GM18907 (cell line): ENCODE measurements around the gene MMP25.

Experiments
- ATAC-seq: cut with Tn5 transposase; IDR thresholded peaks from one replicate; pipeline ENCODE4 v1.9.1; 2021; ENCODE audit warnings: mild to moderate bottlenecking, moderate library complexity; ENCODE audit not compliant: unreplicated experiment

Gene MMP25

DNA sequence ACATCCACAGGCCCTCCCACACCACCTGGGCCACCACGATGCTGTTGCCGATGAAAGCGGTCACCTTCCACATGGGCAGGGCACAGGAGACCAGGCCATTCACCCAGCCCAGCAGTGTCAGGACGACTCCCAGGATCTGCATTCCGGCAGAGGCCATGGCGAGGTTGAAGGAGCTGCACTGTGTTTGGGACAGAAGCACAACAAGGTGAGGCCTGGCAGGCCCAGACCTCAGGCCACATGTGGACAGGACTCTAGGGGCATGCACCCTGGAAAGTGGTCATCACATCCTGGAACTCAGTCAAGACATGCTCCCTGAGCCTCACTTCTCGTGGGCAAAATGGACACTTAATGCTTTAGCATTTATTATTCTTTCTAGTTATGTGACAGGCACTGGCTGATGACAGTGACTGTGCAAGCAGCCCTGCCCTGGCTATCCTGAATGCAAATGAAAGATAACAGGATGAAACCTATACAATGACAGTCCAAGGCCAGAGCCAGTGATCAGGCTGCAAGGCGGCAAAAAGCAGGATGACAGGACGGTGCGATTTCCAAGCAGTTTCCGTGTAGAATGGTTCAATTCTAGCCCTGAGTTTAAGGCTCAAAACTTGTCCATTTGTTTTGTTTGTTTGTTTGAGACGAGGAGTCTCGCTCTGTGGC, 30.4 kb upstream of the MMP25 start:
- ATAC-seq = no peak

DNA sequence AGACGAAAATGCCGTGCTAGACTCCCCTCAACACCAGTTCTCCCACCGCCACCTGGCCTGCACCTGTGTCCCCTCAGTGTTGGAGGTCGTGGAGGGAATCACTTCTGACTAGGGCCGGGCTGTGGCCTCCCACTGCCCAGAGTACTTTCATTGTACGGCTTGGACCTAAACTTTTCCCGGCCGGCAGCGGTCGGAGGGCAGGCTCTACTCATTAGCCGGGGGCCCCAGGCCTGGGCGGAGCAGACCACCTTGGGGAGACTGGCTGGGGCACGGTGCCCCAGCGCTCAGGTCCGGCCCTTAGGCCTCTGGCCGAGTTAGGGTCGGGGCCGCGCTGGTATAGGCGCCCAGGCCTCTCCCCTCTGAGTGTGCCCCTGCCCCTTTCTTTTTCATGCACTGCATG, 29.0 kb upstream of the MMP25 start:
- ATAC-seq = no peak

DNA sequence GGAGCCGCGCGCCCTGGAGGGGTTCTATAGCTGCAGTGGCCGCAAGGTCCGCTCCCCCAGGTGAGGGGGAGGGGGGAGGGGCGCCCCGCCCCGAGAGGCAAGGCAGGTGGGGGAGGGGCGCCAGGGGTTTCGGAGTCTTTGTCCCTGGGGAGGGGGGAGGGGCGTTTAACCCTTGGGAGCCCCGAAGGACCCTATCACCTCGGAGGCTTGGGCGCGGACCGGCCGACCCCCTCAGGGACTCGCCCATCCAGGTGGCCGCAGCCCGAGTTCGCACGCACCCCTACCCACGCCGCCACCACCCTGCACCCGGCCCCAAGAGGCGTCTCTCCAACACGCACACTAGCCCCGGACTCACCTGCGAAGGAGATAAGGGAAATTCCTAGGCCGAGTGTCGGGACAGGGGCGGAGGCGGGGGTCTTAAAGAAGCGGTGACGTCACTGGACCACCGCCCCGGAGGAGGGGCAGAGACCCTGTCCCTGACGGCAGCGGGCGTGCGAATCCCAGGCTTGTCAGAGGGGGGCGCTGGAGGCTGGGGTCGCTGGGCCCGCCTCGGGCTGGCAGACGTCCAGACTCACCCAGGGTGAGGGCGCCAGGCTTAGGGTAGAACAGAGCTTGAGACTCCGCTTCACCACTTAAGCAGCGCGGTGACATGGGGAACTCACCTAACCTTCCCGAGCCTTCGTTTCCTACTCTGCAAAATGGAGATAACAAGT, 28.4 kb upstream of the MMP25 start, which contains the start of gene CLDN6:
CLDN6 (minus strand) TSS at position 390 of the 713 bp plus-strand sequence. CDS start 2,162 bp downstream, outside the sequence.
- ATAC-seq = no peak

DNA sequence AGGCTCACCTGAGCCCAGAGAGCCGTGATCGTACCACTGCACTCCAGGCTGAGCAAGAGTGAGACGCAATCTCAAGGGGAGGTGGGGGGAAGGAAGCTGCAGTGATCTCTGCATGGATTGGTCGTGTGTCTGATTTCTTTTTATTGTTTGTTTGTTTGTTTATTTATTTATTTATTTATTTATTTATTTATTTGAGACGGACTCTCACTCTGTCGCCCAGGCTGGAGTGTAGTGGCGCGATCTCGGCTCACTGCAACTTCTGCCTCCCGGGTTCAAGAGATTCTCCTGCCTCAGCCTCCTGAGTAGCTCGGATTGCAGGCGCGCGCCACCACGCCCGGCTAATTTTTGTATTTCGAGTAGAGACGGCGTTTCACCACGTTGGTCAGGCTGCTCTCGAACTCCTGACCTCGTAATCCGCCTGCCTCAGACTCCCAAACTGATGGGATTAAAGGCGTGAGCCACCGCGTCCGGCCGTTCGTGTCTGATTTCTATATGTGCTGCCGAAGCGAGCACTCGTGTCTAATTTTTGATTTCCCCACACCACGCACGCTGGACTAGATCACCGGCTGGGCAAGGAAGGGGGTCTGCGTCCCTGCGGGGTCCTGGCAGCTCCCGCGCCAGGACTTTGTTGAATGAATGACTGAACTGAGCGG, 26.6 kb upstream of the MMP25 start:
- no peak for ATAC-seq

DNA sequence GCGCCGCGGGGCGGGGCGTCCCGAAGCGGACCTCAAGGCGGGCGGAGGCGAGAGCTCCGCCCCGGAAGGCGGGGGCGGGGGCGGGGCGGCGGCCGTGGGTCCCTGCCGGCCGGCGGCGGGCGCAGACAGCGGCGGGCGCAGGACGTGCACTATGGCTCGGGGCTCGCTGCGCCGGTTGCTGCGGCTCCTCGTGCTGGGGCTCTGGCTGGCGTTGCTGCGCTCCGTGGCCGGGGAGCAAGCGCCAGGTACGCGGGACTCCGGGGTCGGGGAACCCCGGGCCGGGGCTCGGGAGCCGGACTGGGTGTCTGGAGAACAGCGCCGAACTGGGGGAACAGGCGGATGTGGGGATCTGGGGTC, 26.1 kb upstream of the MMP25 start, which contains the start of gene TNFRSF12A:
TNFRSF12A (plus strand) TSS at position 122 of the 357 bp plus-strand sequence; CDS start at position 152, 30 bp downstream.
- ATAC-seq = no peak

DNA sequence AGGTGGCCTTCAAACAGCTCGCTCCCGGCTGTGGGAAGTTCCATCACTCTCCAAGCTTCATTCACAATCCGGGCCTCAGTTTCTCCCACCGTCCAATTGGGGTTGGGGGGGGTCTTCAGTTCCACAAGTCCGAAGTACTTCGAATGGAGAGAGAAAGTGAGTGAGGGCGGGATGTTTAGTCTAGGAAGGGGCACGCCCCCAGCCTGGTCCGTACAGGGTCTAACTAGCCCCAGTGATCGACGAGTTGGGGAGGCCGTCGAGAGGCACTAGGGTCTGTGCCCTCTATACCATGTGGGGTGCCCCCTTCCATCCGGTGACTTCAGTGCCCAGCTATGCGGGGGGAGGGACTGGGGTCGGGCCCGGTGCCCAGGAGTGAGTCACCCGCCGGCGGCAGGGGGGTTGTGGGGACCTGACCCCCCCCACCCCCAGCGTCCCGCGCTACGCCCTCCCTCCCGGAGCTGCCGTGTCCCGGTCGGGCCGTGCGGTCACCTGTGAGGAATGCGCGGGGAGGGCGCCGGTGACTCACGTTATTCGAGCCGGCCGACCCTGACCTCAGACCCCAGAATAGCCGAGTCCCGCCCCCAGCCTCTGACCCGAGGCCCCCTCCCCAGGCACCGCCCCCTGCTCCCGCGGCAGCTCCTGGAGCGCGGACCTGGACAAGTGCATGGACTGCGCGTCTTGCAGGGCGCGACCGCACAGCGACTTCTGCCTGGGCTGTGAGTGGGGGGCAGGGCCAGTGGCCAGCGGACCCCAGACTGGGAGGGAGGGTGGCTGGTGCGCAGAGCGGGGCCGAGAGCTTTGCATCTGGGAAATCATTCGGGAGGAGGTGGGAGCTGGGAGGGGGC, 25.5 kb upstream of the MMP25 start:
- ATAC-seq = no peak

DNA sequence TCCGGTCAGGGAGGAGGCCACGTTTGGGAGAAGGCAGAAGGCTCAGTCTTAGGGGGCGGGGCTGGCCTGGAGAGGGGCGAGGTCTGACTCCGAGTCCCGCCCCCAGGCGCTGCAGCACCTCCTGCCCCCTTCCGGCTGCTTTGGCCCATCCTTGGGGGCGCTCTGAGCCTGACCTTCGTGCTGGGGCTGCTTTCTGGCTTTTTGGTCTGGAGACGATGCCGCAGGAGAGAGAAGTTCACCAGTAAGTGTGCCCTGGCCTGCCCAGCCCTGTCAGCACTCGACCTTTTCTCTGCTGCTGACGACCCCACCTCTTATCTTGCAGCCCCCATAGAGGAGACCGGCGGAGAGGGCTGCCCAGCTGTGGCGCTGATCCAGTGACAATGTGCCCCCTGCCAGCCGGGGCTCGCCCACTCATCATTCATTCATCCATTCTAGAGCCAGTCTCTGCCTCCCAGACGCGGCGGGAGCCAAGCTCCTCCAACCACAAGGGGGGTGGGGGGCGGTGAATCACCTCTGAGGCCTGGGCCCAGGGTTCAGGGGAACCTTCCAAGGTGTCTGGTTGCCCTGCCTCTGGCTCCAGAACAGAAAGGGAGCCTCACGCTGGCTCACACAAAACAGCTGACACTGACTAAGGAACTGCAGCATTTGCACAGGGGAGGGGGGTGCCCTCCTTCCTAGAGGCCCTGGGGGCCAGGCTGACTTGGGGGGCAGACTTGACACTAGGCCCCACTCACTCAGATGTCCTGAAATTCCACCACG, 24.7 kb upstream of the MMP25 start:
- ATAC-seq = no peak

DNA sequence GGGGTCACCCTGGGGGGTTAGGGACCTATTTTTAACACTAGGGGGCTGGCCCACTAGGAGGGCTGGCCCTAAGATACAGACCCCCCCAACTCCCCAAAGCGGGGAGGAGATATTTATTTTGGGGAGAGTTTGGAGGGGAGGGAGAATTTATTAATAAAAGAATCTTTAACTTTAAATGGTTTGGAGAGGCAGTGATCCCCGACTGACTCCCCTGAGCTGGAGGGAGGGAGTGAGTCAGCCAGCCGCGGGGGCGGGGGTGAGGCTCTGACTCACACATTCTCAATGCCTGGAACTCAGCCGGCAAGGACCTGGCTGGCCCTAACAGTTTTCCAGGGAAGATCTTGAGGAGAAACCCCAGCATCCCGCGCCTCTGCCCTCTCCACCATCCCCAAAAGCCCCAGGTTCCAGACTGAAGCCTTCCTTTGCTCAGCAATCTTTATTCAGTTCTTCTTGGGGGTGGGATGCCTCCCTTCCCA, 24.1 kb upstream of the MMP25 start:
- ATAC-seq = no peak

DNA sequence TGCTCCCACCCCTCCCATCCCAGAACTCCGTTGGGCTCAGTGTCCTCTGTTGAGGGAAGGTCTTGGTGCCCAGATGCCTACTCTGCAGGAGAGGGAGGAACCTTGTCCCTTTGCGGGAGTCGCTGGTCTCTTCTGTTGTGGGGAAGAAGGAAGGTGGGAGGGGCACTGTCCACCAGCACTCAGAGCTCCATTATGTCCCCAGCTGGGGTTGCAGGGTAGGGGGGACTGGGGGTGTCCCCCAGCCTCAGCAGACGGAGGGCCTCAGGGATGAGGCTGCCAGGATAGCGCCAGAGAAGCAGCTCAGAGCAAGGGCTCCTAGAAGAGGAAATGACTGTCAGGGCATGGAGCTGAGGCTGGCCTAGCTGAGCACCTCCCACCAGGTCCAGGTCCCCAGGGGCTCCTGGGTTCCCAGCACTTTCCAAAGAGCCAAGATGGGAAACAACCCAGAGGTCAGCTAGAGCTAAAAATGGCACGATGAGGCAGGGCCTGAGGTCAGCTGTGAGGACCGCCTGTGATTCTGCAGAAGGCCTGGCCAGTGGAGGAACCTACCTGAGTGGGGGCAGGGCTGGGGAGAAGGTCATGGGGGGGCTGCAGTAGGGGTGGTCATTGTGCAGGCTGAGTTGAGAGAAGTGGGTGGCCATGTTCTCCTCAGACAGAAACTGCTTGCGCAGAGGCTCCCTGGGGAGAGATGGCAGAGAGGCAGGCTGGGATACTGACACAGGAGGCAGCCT, 23.5 kb upstream of the MMP25 start:
- ATAC-seq = no peak

DNA sequence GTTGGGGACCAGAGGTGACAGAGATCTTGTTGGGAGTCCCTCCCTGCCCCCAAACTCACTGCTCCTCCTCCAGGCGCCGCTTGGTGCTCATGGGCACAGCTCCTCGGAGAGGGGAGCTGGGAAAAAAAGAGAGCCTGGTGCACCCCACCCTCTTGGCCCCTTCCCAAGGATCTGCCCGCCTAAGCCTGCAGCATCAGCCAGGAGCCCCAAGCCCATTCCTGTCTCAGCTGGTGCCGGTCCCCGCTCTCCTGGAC, 23.0 kb upstream of the MMP25 start:
- ATAC-seq = no peak

DNA sequence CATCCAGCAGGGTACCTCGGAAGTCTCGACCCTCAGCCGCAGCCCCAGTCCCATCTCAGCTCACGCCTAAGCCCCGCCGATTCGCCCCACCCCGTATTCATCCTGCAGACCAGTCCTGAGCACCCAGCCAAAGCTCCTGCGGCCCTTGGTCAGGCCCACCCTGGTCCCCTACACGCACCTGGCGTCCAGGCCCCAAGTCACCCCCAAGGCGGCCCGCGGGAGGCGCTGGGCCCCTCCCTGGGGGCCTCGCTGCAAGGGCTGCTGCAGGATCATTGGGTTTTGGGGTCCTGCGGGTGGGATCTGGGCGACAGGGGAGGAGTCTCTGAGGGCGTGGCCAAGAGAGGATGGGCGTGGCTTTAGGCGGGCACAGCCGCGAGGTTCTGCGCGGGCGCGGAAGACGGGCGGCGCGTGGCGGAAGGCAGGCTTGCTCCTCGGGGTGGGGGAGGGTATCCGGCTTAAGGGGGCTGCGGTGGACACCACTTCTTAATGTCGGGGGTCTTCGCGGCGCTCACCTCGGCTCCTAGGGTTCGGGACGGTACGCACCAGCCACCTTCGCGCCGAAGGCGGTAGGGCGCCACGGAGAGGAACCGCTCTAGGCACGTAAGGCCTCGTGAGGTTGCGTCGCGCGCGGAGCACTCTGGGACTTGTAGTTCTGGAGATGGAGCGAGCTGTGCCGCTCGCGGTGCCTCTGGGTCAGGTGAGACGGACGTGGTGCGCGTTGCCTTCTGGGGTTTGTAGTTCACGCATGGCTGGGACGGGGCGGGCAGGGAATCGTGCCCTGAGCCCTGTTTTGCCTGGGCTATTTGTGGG, 22.5 kb upstream of the MMP25 start, which contains the start of the genes HCFC1R1 and THOC6:
HCFC1R1 (minus strand) TSS at position 274 of the 810 bp plus-strand sequence; CDS start at position 273, 1 bp downstream.
THOC6 (plus strand) TSS at position 367 of the 810 bp plus-strand sequence; CDS start at position 659, 292 bp downstream.
- peak; percentile 78 for ATAC-seq

DNA sequence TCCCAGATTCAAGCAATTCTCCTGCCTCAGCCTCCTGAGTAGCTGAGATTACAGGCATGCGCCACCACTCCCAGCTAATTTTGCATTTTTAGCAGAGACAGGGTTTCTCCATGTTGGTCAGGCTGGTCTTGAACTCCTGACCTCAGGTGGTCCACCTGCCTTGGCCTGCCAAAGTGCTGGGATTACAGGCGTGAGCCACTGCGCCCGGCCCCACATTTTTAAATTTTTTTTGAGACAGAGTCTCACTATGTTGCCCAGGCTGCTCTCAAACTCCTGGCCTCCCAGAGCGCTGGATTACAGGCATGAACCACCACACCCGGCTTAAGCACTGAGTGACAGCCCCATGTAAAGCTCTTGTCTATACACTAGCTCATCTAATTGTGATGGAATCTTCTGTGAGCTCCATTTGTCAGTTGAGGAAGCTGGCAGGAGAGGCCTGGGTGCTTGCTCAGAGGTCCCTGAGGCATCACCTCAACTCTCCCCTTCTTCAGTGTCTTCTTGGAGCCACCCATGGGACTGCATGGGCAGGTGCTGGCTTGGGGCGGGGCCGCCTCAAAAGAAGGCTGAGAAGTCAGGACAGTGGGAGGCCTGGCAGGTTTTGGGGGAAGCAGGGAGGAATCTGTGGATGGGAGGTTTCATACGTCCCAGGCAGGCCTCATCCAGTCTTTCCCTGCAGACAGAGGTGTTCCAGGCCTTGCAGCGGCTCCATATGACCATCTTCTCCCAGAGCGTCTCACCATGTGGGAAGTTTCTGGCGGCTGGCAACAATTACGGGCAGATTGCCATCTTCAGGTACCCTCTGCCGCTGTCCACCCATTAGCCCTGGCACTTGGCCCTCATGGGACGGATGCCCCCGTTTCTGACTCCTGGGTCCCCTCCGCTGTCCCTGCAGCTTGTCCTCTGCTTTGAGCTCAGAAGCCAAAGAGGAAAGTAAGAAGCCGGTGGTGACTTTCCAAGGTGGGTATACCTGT, 21.0 kb upstream of the MMP25 start:
- no peak for ATAC-seq

DNA sequence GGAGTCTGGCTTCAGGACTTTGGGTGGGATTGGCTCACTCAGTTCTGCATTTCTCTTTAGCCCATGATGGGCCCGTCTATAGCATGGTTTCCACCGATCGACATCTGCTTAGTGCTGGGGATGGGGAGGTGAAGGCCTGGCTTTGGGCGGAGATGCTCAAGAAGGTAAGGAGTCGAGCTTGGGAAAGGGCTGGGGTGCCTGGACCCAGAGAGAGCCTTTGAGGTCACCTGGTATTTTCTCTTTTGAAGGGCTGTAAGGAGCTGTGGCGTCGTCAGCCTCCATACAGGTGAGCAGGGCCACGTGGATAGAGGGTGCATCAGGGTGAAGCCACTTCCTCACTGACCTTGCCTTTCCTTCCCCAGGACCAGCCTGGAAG, 20.4 kb upstream of the MMP25 start:
- no peak for ATAC-seq

DNA sequence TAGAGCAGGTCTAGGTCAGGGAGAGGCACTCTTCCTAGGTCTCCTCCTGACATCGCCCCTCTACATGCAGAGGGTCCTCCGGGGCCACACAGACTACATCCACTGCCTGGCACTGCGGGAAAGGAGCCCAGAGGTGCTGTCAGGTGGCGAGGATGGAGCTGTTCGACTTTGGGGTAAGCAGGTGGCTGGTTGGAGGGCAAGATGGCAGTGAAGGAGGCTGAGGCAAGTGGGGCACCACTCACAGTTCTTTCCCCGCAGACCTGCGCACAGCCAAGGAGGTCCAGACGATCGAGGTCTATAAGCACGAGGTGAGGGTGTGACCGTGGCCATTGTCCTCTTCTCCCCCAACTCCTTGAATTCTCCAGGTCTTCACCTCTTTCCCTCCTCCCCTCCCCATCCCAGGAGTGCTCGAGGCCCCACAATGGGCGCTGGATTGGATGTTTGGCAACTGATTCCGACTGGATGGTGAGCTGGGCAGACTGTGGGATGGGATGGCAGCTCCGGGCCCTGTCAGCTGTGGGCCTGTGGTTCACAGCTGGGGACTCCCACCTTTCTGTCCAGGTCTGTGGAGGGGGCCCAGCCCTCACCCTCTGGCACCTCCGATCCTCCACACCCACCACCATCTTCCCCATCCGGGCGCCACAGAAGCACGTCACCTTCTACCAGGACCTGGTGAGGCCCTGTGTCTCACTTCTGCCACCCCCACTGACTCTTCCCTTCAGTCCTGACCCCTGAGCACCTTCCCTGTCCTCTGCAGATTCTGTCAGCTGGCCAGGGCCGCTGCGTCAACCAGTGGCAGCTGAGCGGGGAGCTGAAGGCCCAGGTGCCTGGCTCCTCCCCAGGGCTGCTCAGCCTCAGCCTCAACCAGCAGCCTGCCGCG, 19.5 kb upstream of the MMP25 start:
- no peak for ATAC-seq

DNA sequence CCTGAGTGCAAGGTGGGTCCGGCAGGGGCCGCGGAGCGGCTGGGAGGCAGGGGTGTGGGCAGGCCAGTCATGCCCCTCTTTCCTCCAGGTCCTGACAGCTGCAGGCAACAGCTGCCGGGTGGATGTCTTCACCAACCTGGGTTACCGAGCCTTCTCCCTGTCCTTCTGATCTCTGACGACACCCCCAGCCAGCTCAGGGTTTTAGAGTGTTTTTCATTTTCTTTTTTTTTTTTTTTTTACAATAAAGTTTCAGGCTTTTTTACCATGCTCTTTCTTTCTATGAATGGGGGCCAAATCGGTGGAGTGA, 18.9 kb upstream of the MMP25 start:
- no peak for ATAC-seq

DNA sequence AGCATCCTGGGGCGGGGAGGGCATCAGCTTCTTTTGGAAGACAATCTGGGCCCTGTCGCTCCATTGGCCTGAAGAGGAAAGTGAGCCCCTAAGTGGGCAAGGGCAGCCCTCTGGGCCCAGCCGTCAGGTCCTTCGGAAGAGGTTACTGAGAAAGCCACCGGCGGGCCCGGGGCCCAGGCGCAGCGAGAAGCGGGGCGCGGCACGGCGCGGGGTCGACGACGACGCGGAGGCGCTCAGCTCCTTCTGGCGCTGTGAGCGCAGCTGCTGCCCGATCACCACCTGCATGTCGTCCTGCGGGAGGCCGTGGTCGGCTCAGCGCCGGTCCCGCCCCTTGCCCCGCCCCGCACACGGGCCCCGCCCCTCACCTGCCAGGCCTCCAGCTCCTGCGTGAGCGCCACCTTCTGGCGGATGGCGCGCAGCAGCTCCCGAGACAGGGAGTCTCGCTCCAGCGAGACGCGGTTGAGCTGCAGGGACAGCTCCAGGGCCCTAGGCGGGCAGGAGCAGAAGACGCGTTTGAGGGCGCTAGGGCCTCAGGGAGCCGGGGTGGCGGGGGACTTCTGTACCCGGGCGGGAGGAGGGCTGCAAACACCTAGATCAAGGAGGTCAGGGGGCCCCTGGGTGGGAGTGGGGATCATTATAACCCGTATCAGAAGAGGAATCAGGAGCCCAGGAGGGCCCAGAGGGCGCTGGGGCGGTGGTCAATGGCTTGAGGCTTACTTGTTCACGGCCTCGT, 18.2 kb upstream of the MMP25 start:
- ATAC-seq = peak; percentile 33
